GM21528 (cell line): ENCODE measurements around the gene C1QTNF9.
"Not testable (repeated sequence)": the region's sequence is repeated elsewhere in the genome, so short reads cannot be mapped to it uniquely, and the experiment has no call there.

Source experiments
- ATAC-seq: cut with Tn5 transposase; IDR thresholded peaks from one replicate; pipeline ENCODE4 v1.9.1; 2021; ENCODE audit warnings: mild to moderate bottlenecking, moderate library complexity; ENCODE audit not compliant: unreplicated experiment, low FRiP score

C1QTNF9 gene

GRCh38 chr13:24319641-24320040, 10.3 kb downstream of the C1QTNF9 start:
- ATAC-seq, result not testable (repeated sequence)

- ATAC-seq, result not testable (repeated sequence)
These were observed 12.0 kb downstream of the C1QTNF9 start for GRCh38 chr13:24321416-24321815.

- not testable (repeated sequence) for ATAC-seq
These were observed 13.1 kb downstream of the C1QTNF9 start for GRCh38 chr13:24322470-24322869.

- ATAC-seq, result no peak
These were observed 13.8 kb downstream of the C1QTNF9 start for GRCh38 chr13:24323036-24323738.

GRCh38 chr13:24323739-24324075, 14.3 kb downstream of the C1QTNF9 start:
- no peak for ATAC-seq

GRCh38 chr13:24327598-24327997, 18.2 kb downstream of the C1QTNF9 start:
- not testable (repeated sequence) for ATAC-seq

GRCh38 chr13:24328145-24328544, 18.8 kb downstream of the C1QTNF9 start:
- ATAC-seq, result no peak

- no peak for ATAC-seq
These were observed 29.3 kb downstream of the C1QTNF9 start for GRCh38 chr13:24338721-24339120.

- no peak for ATAC-seq
These were observed 30.7 kb downstream of the C1QTNF9 start for GRCh38 chr13:24339937-24340607.

- ATAC-seq, result no peak
These were observed 31.2 kb downstream of the C1QTNF9 start for GRCh38 chr13:24340608-24340955.

GRCh38 chr13:24341439-24341838, 32.1 kb downstream of the C1QTNF9 start:
- ATAC-seq, result no peak

- ATAC-seq, result no peak
These were observed 39.0 kb downstream of the C1QTNF9 start for GRCh38 chr13:24348385-24348784.

GRCh38 chr13:24348797-24349515, 39.6 kb downstream of the C1QTNF9 start:
- ATAC-seq, result no peak

- ATAC-seq, result not testable (repeated sequence)
These were observed 40.6 kb downstream of the C1QTNF9 start for GRCh38 chr13:24349778-24350664.

GRCh38 chr13:24351423-24351822, 42.0 kb downstream of the C1QTNF9 start:
- no peak for ATAC-seq

GRCh38 chr13:24353736-24354135, 44.4 kb downstream of the C1QTNF9 start:
- no peak for ATAC-seq

- ATAC-seq, result no peak
These were observed 45.7 kb downstream of the C1QTNF9 start for GRCh38 chr13:24355103-24355502.

GRCh38 chr13:24356270-24356669, 46.9 kb downstream of the C1QTNF9 start:
- ATAC-seq, result no peak

- ATAC-seq, result no peak
These were observed 47.5 kb downstream of the C1QTNF9 start for GRCh38 chr13:24356837-24357236.

GRCh38 chr13:24357756-24358155, 48.4 kb downstream of the C1QTNF9 start:
- no peak for ATAC-seq

GRCh38 chr13:24358836-24359235, 49.5 kb downstream of the C1QTNF9 start:
- not testable (repeated sequence) for ATAC-seq
